Smooth muscle cell (in vitro differentiated cells): ENCODE data around the gene CLEC4G. TPM values are rescaled to one million over a fixed set of nuclear protein-coding genes. Genes with fewer than 3 reads are reported as not detected.

Experiments used
- DNase-seq: peaks from one replicate; lab custom pipeline; 2025; ENCODE audit not compliant: unreplicated experiment; lab: John Stamatoyannopoulos, UW
- H2AFZ ChIP-seq: fragments of 200-600 bp; sonication (generic); 2 replicates; pipeline ENCODE4 v1.6.0; 2016; ENCODE audit warnings: antibody characterized with exemption, low read depth, mild to moderate bottlenecking
- H3F3A ChIP-seq: fragments of 200-600 bp; sonication (generic); 2 replicates; pipeline ENCODE4 v1.6.0; 2017; ENCODE audit warnings: antibody characterized with exemption, low read depth
- H3K27ac ChIP-seq: fragments of 200-600 bp; sonication (generic); 2 replicates; pipeline ENCODE4 v1.5.1; 2016; ENCODE audit warnings: low read depth, mild to moderate bottlenecking
- H3K27me3 ChIP-seq: fragments of 200-600 bp; sonication (generic); 2 replicates; pipeline ENCODE4 v1.6.1; 2016; ENCODE audit warnings: low read depth, mild to moderate bottlenecking
- H3K36me3 ChIP-seq: fragments of 200-600 bp; sonication (generic); 2 replicates; pipeline ENCODE4 v1.5.1; 2016; ENCODE audit warnings: low read depth
- H3K4me1 ChIP-seq: fragments of 200-600 bp; sonication (generic); 2 replicates; pipeline ENCODE4 v1.5.1; 2016; ENCODE audit warnings: low read depth
- H3K4me2 ChIP-seq: fragments of 200-600 bp; sonication (generic); 2 replicates; pipeline ENCODE4 v1.6.0; 2016; ENCODE audit warnings: mild to moderate bottlenecking
- H3K4me3 ChIP-seq: fragments of 200-600 bp; sonication (generic); 2 replicates; pipeline ENCODE4 v1.5.1; 2016; ENCODE audit warnings: mild to moderate bottlenecking
- H3K79me2 ChIP-seq: fragments of 200-600 bp; sonication (generic); 2 replicates; pipeline ENCODE4 v1.6.0; 2016; ENCODE audit warnings: low read depth, mild to moderate bottlenecking
- H3K9ac ChIP-seq: fragments of 200-600 bp; sonication (generic); 2 replicates; pipeline ENCODE4 v1.6.0; 2016; ENCODE audit warnings: low read depth
- H3K9me3 ChIP-seq: fragments of 200-600 bp; sonication (generic); replicated peaks from 2 replicates; pipeline ENCODE4 v1.5.1; 2016; ENCODE audit warnings: low read depth
- H4K20me1 ChIP-seq: fragments of 200-600 bp; sonication (generic); 2 replicates; pipeline ENCODE4 v1.6.0; 2016; ENCODE audit warnings: low read depth
- WGBS: methylation state at CpG from one replicate; pipeline ENCODE4 v1.1.7; 2016; ENCODE audit warnings: low lambda C conversion rate; 5-methylcytosine and 5-hydroxymethylcytosine counted together
- polyA plus RNA-seq: library from polyadenylated mRNA; unstranded; fragments of >200 nt; fragmentation: Nextera tagmentation; extraction: Ambion mirVana; gene quantifications from 2 replicates; pipeline ENCODE4 v1.2.1, GENCODE V29; 2016
- total RNA-seq: library from RNA; depleted of rRNA; stranded (reverse); fragments of >200 nt; gene quantifications from 2 replicates; pipeline ENCODE4 v1.2.3, GENCODE V29; 2014
- TF ChIP-seq, protein P1 (sequence below): fragments of 200-600 bp; sonication (generic); IDR thresholded peaks from 2 replicates; pipeline ENCODE4 v1.5.1; 2017; ENCODE audit warnings: borderline replicate concordance, mild to moderate bottlenecking, antibody characterized with exemption; ENCODE audit not compliant: insufficient read depth, poor library complexity, severe bottlenecking

The CLEC4G gene
- total and polyA plus RNA-seq, 2 experiments from 2014 or later, result not detected

DNA sequence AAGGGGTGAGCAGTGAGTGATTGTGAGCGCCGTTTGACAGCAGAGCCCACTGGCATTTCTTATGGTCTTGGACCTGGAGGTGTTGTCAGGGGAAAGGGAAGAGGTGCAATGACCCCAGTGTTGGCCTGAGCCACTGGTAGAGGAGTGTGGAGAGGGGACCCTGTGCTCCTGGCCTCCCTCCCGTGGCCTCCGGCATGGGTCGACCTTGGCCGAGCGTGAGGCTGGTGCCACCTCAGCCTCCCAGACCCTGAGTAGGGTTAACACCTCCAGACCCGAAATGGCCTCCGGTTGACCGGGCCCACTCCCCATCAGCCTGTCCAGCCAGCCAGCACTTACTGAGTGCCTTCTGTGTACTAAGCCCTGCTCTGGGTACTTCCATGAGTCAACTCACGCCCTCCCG is 44.7 kb downstream of the CLEC4G start:
- no peaks in the 10 kb centered on the region for H3K9me3 ChIP-seq
- no peak overlapping the region for H2AFZ ChIP-seq
- DNase-seq, result no peak
- no peak overlapping the region for H3K4me2 ChIP-seq
- H3F3A ChIP-seq, result no peaks in the 10 kb centered on the region
- H4K20me1 ChIP-seq, result peaks cover 31% of the 10 kb centered on the region
- no peaks in the 10 kb centered on the region for H3K36me3 ChIP-seq
- no peaks in the 10 kb centered on the region for H3K4me1 ChIP-seq
- no peak overlapping the region for H3K4me3 ChIP-seq
- TF ChIP-seq, protein P1, sequence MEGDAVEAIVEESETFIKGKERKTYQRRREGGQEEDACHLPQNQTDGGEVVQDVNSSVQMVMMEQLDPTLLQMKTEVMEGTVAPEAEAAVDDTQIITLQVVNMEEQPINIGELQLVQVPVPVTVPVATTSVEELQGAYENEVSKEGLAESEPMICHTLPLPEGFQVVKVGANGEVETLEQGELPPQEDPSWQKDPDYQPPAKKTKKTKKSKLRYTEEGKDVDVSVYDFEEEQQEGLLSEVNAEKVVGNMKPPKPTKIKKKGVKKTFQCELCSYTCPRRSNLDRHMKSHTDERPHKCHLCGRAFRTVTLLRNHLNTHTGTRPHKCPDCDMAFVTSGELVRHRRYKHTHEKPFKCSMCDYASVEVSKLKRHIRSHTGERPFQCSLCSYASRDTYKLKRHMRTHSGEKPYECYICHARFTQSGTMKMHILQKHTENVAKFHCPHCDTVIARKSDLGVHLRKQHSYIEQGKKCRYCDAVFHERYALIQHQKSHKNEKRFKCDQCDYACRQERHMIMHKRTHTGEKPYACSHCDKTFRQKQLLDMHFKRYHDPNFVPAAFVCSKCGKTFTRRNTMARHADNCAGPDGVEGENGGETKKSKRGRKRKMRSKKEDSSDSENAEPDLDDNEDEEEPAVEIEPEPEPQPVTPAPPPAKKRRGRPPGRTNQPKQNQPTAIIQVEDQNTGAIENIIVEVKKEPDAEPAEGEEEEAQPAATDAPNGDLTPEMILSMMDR, result no peak
- WGBS, result 93% methylated on average over 12 of the region's 12 CpGs
- H3K27me3 ChIP-seq, result no peaks in the 10 kb centered on the region
- no peak overlapping the region for H3K27ac ChIP-seq
- no peak overlapping the region for H3K9ac ChIP-seq
- H3K79me2 ChIP-seq, result no peaks in the 10 kb centered on the region

DNA sequence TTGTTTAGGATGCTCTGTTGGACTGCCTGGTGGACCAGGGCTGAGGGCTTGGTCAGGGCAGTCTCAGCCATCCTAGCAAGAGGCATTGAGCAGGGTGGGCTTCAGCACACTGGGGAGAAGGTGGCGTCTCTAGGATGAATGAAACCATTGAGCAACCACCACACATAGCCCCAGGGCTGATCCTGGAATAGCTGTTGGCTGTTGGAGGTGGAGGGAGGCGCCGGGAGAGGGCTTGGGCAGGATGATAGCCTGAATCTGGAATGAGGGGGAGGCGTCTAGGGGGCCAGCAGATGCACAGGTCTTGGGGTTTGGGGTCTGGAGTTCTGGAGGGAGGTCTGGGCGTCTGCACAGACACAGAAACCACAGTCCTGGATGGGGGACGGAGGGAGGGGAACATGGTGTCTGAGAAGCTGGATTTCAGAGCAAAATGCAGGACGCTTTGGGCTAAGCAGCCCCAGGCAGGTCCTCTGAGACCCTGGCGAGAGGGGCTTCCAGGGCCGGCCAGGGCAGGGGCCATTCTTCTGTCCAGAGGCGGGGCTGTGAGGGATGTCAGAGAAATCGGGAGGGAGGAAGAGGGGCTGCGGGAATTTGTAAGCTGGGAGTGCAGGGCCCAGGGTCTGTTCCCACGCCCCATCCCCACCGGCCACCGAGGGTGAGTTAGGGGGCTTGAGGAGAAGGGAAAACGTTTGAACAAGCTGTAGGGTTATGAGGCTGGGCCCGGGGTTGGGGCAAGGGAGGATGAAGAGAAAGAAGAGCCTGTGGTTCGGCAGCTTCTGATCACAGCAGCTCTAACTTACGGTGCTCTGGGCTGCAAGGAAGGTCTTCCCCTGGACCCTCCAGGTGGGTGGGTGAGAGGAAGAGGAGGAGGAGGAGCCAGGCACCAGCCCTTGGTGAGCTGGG is 46.1 kb downstream of the CLEC4G start:
- WGBS, result 64% methylated on average over 15 of the region's 19 CpGs
- Histone ChIP-seq H3F3A (no peaks in the 10 kb centered on the region), H2AFZ (no peak overlapping the region), H3K79me2 (peaks cover 4% of the 10 kb centered on the region), H3K27ac (no peak overlapping the region), H3K27me3 (no peaks in the 10 kb centered on the region), H3K36me3 (no peaks in the 10 kb centered on the region), H3K9ac (no peak overlapping the region), H4K20me1 (peaks cover 36% of the 10 kb centered on the region), H3K4me1 (no peaks in the 10 kb centered on the region), H3K9me3 (no peaks in the 10 kb centered on the region), H3K4me3 (no peak overlapping the region), H3K4me2 (no peak overlapping the region)
- TF ChIP-seq, protein P1, result no peak
- DNase-seq, result no peak

DNA sequence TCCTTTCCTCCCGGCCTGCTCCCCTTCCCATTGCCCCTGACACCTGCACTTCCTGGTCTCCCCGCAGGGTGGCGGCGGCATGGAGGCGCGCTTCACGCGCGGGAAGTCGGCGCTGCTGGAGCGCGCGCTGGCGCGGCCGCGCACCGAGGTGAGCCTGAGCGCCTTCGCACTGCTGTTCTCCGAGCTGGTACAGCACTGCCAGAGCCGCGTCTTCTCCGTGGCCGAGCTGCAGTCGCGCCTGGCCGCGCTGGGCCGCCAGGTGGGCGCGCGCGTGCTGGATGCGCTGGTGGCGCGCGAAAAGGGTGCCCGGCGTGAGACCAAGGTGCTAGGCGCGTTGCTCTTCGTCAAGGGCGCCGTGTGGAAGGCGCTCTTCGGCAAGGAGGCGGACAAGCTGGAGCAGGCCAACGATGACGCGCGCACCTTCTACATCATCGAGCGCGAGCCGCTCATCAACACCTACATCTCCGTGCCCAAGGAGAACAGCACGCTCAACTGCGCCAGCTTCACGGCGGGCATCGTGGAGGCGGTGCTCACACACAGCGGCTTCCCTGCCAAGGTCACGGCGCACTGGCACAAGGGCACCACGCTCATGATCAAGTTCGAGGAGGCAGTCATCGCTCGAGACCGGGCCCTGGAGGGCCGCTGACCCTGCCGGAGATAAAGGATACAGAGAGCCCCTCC is 49.6 kb downstream of the CLEC4G start:
- Histone ChIP-seq H3K79me2 (peaks cover 5% of the 10 kb centered on the region), H3K27ac (no peak overlapping the region), H4K20me1 (peaks cover 36% of the 10 kb centered on the region), H3F3A (no peaks in the 10 kb centered on the region), H3K4me1 (no peaks in the 10 kb centered on the region), H3K36me3 (no peaks in the 10 kb centered on the region), H3K27me3 (peaks cover 4% of the 10 kb centered on the region), H3K9ac (no peak overlapping the region), H3K4me2 (no peak overlapping the region), H3K9me3 (no peaks in the 10 kb centered on the region), H3K4me3 (no peak overlapping the region), H2AFZ (no peak overlapping the region)
- TF ChIP-seq, protein P1, result no peak
- DNase-seq, result no peak
- WGBS, result 95% methylated on average over 39 of the region's 74 CpGs
